ENCODE measurements around the gene EPB41L4A.
A peak's percentile ranks its signal among the peaks of the same experiment; 100 is the strongest.

Gene EPB41L4A

DNA sequence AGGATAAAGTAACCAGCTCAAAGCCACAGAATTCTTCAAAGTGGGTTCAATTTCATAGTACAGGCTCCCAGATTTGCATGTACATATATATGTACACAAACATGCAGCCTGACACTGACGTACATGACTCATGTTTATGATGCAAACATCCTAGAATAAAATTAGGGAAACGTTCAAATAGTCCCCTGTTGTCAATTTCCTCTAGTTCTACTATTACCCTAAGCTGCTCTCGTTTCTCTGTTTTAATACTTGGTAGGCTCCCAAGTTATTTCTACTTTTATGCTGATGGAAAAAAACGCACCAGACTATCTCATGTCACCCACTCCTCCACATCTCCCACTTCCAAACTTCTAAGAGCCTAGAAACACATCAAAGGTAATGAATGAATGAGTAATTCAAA lies 229.7 kb downstream of the EPB41L4A start:
- TF ChIP-seq NFIC (IDR thresholded peaks at IDR 0.05): no peak

DNA sequence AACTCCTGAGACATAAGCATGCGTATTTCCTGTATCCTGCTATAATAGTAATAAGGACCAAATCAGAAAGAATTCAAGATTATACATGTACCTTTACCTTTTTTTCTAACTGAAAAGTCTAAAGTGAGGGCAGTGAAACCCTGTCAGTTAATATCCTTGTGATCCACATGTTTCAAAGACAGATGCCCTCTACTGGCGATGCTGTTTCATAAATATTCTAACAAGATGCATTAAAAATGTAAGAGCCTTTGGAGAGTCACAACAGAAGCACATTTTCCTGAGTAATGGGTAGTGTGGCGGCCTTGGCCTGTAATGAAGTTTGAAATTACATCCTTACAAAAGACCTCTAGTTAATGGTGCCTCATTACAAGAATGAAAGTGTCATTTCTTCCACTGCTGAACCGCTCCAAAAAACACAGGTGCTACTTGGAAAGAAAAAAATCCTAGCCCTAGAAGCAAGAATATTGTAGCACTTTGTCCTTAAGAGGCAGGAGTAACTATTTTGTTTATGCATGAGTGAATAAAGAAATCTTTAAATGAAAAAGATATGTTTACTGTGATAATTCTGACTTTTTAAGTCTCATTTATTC lies 232.6 kb downstream of the EPB41L4A start:
- peak; percentile 36; the same call in 1 of the 2 replicates for TF ChIP-seq RAD21 (IDR thresholded peaks at IDR 0.05; ENCODE audit: low read depth)
- no peak for TF ChIP-seq NFIC (IDR thresholded peaks at IDR 0.05)

DNA sequence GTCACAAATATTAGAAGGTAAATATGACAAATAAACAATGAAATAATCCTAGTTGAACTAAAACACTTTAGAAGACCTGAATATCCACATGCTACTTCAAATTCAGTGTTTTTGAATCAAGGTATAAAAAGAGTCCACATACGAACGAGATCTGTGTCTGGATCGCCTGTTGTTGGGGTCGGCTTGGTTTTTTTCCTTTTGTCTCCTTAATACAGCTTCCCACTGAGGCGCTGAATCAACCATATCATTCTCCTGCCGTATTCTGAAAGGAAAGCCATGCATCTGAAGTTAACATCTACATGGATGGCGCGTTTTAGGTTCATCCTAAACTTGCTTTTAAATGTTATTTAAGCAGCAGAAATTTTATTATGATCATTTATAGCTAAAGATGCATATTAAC lies 235.2 kb downstream of the EPB41L4A start:
- TF ChIP-seq CREB1 (IDR thresholded peaks at IDR 0.05; ENCODE audit: low read depth): no peak
- no peak for TF ChIP-seq EP300 (IDR thresholded peaks at IDR 0.05; ENCODE audit: borderline replicate concordance)
- TF ChIP-seq, protein P1, sequence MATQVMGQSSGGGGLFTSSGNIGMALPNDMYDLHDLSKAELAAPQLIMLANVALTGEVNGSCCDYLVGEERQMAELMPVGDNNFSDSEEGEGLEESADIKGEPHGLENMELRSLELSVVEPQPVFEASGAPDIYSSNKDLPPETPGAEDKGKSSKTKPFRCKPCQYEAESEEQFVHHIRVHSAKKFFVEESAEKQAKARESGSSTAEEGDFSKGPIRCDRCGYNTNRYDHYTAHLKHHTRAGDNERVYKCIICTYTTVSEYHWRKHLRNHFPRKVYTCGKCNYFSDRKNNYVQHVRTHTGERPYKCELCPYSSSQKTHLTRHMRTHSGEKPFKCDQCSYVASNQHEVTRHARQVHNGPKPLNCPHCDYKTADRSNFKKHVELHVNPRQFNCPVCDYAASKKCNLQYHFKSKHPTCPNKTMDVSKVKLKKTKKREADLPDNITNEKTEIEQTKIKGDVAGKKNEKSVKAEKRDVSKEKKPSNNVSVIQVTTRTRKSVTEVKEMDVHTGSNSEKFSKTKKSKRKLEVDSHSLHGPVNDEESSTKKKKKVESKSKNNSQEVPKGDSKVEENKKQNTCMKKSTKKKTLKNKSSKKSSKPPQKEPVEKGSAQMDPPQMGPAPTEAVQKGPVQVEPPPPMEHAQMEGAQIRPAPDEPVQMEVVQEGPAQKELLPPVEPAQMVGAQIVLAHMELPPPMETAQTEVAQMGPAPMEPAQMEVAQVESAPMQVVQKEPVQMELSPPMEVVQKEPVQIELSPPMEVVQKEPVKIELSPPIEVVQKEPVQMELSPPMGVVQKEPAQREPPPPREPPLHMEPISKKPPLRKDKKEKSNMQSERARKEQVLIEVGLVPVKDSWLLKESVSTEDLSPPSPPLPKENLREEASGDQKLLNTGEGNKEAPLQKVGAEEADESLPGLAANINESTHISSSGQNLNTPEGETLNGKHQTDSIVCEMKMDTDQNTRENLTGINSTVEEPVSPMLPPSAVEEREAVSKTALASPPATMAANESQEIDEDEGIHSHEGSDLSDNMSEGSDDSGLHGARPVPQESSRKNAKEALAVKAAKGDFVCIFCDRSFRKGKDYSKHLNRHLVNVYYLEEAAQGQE (IDR thresholded peaks at IDR 0.05; ENCODE audit: low read depth): no peak
- no peak for TF ChIP-seq ZBTB7A (IDR thresholded peaks at IDR 0.05; ENCODE audit: low read depth)
- TF ChIP-seq NFIC (IDR thresholded peaks at IDR 0.05): no peak
- TF ChIP-seq, protein P2, sequence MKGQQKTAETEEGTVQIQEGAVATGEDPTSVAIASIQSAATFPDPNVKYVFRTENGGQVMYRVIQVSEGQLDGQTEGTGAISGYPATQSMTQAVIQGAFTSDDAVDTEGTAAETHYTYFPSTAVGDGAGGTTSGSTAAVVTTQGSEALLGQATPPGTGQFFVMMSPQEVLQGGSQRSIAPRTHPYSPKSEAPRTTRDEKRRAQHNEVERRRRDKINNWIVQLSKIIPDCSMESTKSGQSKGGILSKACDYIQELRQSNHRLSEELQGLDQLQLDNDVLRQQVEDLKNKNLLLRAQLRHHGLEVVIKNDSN (IDR thresholded peaks at IDR 0.05): no peak
- TF ChIP-seq, protein P3, sequence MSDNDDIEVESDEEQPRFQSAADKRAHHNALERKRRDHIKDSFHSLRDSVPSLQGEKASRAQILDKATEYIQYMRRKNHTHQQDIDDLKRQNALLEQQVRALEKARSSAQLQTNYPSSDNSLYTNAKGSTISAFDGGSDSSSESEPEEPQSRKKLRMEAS (IDR thresholded peaks at IDR 0.05): no peak
- no peak for TF ChIP-seq EGR1 (IDR thresholded peaks at IDR 0.05)
- TF ChIP-seq RAD21 (IDR thresholded peaks at IDR 0.05; ENCODE audit: low read depth): no peak
- TF ChIP-seq FOXM1 (IDR thresholded peaks at IDR 0.05; ENCODE audit: borderline replicate concordance, low read depth): no peak
- TF ChIP-seq CEBPB (IDR thresholded peaks at IDR 0.05): no peak

DNA sequence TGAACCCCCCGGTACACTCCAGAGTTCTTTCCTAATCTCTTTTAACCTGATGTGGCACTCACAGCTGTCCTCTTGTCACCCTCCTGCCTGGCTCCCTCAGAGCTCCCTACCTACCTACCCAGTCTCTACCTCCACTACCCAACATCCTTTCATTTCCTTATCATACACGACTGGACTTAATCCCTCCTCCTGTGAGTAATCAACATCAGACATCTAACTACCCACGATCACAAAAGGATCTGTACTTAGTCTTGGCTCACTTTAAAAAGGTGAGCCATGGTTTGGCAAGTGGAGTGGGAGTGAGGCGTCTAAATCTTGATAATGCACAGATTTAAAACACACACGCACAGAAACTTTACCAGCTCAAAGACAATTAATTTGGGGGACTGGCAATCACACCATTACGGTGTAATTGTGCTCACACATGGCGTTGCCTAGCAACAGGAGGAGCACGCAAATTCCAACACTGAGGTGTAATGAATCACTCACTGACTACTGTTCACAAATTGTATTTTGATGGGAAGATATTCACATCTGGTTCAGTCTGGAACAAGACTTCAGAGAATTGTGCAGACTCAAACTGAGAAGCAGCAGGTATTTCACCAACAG lies 235.9 kb downstream of the EPB41L4A start:
- no peak for TF ChIP-seq YY1 (IDR thresholded peaks at IDR 0.05; ENCODE audit: low read depth)
- no peak for TF ChIP-seq NFIC (IDR thresholded peaks at IDR 0.05)
- TF ChIP-seq TAF1 (IDR thresholded peaks at IDR 0.05; ENCODE audit: low read depth): no peak
- TF ChIP-seq EGR1 (IDR thresholded peaks at IDR 0.05): no peak
- TF ChIP-seq, protein P2 (IDR thresholded peaks at IDR 0.05): no peak
- peak; percentile 48; the same call in 1 of the 2 replicates for TF ChIP-seq TEAD4 (IDR thresholded peaks at IDR 0.05)

DNA sequence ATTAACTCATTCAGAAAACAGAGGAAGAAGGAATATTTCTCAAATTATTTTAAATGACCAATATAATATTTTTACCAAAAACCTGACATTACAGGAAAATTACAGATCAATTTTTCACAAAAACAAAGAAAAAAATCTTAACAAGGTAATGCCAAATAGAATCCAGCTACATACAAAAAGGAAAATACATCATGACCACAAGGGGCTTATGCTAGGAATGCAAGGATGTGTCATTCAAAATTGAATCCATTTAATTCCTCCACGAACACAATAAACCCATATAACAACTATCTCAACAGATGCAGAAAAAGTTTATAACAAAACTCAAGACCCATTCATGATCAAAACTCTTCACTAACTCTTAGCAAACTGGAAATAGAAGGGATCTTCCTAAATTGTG lies 239.8 kb downstream of the EPB41L4A start:
- TF ChIP-seq TEAD4 (IDR thresholded peaks at IDR 0.05): no peak
- no peak for TF ChIP-seq NFIC (IDR thresholded peaks at IDR 0.05)
- TF ChIP-seq CEBPB (IDR thresholded peaks at IDR 0.05): no peak
- TF ChIP-seq, protein P1 (IDR thresholded peaks at IDR 0.05; ENCODE audit: low read depth): no peak
- TF ChIP-seq EGR1 (IDR thresholded peaks at IDR 0.05): no peak

DNA sequence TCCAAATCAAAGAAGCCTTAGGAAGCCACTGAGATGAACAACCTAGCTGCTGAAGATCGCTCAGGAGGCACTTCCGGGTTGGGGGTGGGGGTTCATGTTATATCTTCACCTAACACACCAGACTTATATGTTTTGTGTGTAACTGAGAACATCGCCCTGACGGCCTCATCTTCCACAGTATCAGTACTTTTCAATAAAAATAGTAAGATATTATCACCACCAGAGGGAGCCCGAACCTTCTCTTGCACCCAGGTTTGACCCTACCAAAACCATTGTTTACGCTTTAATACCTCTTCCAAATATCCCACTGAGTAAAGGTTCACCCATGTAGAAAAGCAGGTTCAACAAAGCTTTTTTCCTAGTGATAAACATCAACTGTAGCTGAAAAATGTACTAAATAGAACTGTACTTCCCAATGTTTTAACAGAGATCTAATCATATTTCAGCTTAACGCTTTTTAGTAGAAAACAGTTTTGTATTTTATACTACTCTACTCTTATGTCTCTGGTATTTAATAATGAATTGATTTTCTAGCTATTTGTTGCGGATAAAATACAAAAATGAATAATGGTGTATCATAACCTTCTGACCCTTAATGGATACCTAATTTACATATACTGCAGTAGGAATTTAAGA lies 244.0 kb downstream of the EPB41L4A start:
- TF ChIP-seq CEBPB (IDR thresholded peaks at IDR 0.05): no peak
- TF ChIP-seq EGR1 (IDR thresholded peaks at IDR 0.05): no peak
- peak; percentile 82 for TF ChIP-seq RAD21 (IDR thresholded peaks at IDR 0.05; ENCODE audit: low read depth)

DNA sequence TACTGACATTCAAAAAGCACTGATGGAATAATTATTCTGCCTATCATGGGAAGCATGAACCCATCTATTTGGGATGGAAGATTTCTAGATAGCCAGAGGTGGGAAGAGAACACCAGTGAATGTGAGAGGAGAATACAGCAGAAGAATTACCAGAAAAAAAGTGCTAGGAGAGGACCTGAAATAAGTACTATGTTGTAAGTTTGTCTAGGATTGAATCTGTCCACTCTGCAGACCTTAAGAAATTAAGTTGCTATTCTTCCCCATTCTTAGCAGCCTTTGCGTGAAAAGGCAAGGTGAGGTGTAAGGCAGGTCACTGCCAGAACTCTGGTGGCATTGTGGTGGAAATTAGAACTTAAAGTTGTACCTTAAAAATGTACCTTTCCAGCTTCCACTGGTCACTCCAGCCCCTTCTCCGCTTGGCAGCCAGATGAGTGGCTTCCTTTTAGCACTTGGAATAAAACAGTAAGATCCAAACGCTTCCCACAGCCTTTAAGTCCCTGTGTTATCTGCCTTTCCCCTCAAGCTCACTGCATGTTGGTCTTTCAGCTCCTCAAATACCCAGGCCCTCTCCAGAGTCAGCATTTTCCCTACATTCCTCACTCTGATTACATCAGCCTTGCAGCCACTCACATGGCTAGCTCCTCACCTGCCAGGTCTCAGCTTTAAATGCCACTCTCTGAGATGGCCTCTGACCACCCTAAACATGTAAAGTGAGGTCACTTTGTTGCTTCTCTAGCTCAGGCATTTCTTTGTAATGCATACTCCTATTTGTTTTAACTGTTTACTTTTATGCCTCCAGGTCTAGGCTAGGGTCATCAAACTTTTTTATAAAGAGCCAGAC lies 253.0 kb downstream of the EPB41L4A start:
- TF ChIP-seq, protein P2 (IDR thresholded peaks at IDR 0.05): no peak
- TF ChIP-seq TEAD4 (IDR thresholded peaks at IDR 0.05): no peak
- TF ChIP-seq, protein P3 (IDR thresholded peaks at IDR 0.05): 0 out of 2 replicates have a peak, but pooled peaks have one; percentile 28

Measured in Ishikawa (cell line).